Measurements from ENCODE around the gene POU3F2. TPM values are rescaled to one million over a fixed set of nuclear protein-coding genes. Genes with fewer than 3 reads are reported as not detected.

POU3F2 gene
- polyA plus RNA-seq, 3 donors, result not detected

DNA sequence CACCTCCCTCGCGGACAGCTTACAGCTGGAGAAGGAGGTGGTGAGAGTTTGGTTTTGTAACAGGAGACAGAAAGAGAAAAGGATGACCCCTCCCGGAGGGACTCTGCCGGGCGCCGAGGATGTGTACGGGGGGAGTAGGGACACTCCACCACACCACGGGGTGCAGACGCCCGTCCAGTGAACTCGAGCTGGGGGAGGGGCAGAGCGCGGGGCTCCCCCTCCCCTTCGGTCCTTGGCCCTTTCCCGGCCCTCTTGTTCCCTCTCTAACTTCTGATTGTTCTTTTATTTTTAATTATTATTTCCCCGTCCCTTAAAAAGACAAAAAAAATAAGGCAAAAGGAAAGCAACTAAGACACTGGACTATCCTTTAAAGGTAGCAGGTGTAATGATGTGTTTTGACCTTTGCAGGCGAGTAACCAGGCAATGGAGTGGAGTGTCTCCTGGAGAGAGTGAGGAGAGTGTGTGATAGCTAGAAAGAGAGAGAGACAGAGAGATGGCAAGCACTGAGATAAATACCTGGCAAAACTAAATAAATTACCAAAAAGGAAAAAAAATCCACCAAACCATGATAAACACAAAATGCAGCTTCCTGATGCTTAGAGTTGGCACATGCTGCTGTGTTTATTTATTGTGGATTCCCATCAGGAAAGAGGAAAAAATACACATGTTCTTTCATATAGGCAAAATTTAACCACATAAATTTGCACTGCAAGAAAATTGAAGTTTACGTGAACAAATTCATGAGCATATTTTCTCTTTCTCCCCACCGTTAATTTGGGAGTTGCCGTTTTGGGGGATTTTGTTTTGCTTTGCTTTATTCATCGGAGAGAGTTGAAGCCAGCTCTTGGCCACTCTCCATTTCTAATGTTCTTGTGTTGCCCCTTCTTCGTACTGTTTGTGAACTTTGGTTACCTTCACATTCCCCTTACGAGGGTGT is 1.9 kb downstream of the POU3F2 start:
- H3K4me3 Mint-ChIP-seq, result peak overlapping the region; percentile 9 to 88
- no peak overlapping the region for H3K27ac ChIP-seq (ENCODE audit: low read depth in 1 of 2, low read length in 2 of 2)
- intact Hi-C loops (cut with micrococcal nuclease), result loop anchor here in 1 of 2 donors (5.0 kb wide), 1 partner anchor 1334 kb away; no protein-coding TSS in a partner anchor
- peaks cover 39% of the 10 kb centered on the region for H3K4me1 Mint-ChIP-seq
- H3K9ac ChIP-seq (ENCODE audit: insufficient read depth, low read length, poor library complexity, severe bottlenecking), result no peak overlapping the region
- no peaks in the 10 kb centered on the region for H3K79me2 ChIP-seq (ENCODE audit: insufficient read depth, low read length)
- H3K9me3 ChIP-seq (replicated peaks in 1 of 2; ENCODE audit: control insufficient read depth in 1 of 2, insufficient read depth in 1 of 2, low read length in 2 of 2), result peaks cover 4 to 40% of the 10 kb centered on the region in 2 donors
- WGBS (ENCODE audit: insufficient coverage), result no CpG with 5 or more reads among the region's 23 CpGs
- DNase-seq, result no peak
- H3K9me3 Mint-ChIP-seq, result peaks cover 0 to 28% (median 19%) of the 10 kb centered on the region in 7 donors
- peaks cover 90 to 97% (median 93%) of the 10 kb centered on the region in 3 donors for H3K27me3 Mint-ChIP-seq (ENCODE audit: low read depth in 3 of 3)
- no peak overlapping the region for H2AFZ ChIP-seq (ENCODE audit: insufficient read depth, low read depth, low read length, poor library complexity, severe bottlenecking)
- no peaks in the 10 kb centered on the region for H4K20me1 ChIP-seq (ENCODE audit: insufficient read depth, low read length)
- TF ChIP-seq, protein P1, sequence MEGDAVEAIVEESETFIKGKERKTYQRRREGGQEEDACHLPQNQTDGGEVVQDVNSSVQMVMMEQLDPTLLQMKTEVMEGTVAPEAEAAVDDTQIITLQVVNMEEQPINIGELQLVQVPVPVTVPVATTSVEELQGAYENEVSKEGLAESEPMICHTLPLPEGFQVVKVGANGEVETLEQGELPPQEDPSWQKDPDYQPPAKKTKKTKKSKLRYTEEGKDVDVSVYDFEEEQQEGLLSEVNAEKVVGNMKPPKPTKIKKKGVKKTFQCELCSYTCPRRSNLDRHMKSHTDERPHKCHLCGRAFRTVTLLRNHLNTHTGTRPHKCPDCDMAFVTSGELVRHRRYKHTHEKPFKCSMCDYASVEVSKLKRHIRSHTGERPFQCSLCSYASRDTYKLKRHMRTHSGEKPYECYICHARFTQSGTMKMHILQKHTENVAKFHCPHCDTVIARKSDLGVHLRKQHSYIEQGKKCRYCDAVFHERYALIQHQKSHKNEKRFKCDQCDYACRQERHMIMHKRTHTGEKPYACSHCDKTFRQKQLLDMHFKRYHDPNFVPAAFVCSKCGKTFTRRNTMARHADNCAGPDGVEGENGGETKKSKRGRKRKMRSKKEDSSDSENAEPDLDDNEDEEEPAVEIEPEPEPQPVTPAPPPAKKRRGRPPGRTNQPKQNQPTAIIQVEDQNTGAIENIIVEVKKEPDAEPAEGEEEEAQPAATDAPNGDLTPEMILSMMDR (IDR thresholded peaks at IDR 0.05), result no peak
- H3K27me3 ChIP-seq (ENCODE audit: control insufficient read depth in 2 of 2, insufficient read depth in 2 of 2, low read length in 2 of 2), result peaks cover 85 to 98% of the 10 kb centered on the region in 2 donors
- peaks cover 28 to 38% of the 10 kb centered on the region in 2 donors for H3K4me1 ChIP-seq (ENCODE audit: control insufficient read depth in 1 of 2, insufficient read depth in 2 of 2, low read length in 2 of 2)
- no peak overlapping the region for H3K27ac Mint-ChIP-seq
- H3K36me3 ChIP-seq (replicated peaks in 1 of 2; ENCODE audit: control insufficient read depth in 1 of 2, insufficient read depth in 2 of 2, low read length in 2 of 2), result no peaks in the 10 kb centered on the region
- H3K4me3 ChIP-seq (replicated peaks in 1 of 3; ENCODE audit: low read depth in 2 of 3, low read length in 3 of 3), result no peak overlapping the region
- H3K36me3 Mint-ChIP-seq, result peaks cover 6 to 17% of the 10 kb centered on the region in 2 donors
- H3K4me2 ChIP-seq (replicated peaks; ENCODE audit: extremely low read depth, low read length, poor library complexity, severe bottlenecking), result no peak overlapping the region

DNA sequence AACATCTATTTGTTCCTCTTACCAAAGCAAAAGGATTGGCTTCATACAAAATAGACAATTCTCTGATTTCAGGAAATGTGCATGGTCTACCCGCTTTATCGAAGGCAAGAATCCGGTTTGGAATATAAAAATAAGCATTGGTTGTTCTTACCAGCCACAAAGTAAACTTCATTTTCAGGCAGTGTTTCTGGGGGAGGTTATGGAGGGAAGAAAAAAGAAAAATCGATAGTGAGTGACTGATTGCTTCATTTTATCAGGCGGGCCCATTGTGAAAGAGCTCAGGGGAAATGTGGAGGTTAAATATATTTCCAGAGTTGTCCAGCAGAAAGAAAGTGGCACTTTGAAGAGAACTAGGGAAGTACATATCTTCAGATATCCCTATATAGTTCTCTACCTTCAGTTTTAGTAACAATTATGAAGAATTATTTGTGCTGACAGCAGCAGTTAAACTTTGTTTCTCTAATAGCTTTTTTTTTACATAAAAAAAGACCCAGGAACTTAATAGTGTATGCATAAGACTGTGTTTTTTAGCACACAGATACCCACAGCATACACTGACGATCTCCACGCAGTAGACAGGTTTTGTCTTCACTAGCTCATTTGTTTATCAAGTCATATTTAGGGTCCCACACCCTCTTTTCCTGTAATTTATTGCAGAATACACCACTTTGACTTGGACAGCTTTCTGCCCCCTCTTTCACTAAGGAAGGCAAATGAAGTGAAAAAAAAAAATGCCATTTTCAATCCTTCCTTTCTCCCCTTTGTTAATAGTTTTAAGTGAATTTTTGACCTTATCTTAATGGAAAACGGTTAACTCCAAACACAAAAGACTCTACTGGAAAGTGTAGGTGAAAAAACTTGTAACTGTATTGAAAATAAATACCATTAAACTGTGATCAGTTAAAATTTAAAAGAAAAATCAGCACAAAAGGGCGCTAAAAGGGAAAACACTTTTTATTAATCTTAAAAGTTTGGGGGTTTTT is 2.9 kb downstream of the POU3F2 start:
- Histone ChIP-seq H3K9ac (ENCODE audit: insufficient read depth, low read length, poor library complexity, severe bottlenecking) (no peak overlapping the region), H2AFZ (ENCODE audit: insufficient read depth, low read depth, low read length, poor library complexity, severe bottlenecking) (no peak overlapping the region), H3K4me1 (ENCODE audit: control insufficient read depth in 1 of 2, insufficient read depth in 2 of 2, low read length in 2 of 2) (peaks cover 27 to 37% of the 10 kb centered on the region in 2 donors), H3K9me3 (replicated peaks in 1 of 2; ENCODE audit: control insufficient read depth in 1 of 2, insufficient read depth in 1 of 2, low read length in 2 of 2) (peaks cover 4 to 40% of the 10 kb centered on the region in 2 donors), H3K36me3 (replicated peaks in 1 of 2; ENCODE audit: control insufficient read depth in 1 of 2, insufficient read depth in 2 of 2, low read length in 2 of 2) (no peaks in the 10 kb centered on the region), H4K20me1 (ENCODE audit: insufficient read depth, low read length) (no peaks in the 10 kb centered on the region), H3K27ac (ENCODE audit: low read depth in 1 of 2, low read length in 2 of 2) (no peak overlapping the region), H3K4me3 (replicated peaks in 1 of 3; ENCODE audit: low read depth in 2 of 3, low read length in 3 of 3) (no peak overlapping the region), H3K4me2 (replicated peaks; ENCODE audit: extremely low read depth, low read length, poor library complexity, severe bottlenecking) (no peak overlapping the region), H3K27me3 (ENCODE audit: control insufficient read depth in 2 of 2, insufficient read depth in 2 of 2, low read length in 2 of 2) (peaks cover 86 to 98% of the 10 kb centered on the region in 2 donors), H3K79me2 (ENCODE audit: insufficient read depth, low read length) (no peaks in the 10 kb centered on the region)
- Mint-ChIP-seq H3K9me3 (peaks cover 0 to 28% (median 18%) of the 10 kb centered on the region in 7 donors), H3K27me3 (ENCODE audit: low read depth in 3 of 3) (peaks cover 91 to 97% (median 93%) of the 10 kb centered on the region in 3 donors), H3K36me3 (peaks cover 6 to 20% of the 10 kb centered on the region in 2 donors), H3K27ac (no peak overlapping the region), H3K4me1 (peaks cover 34% of the 10 kb centered on the region), H3K4me3 (peak overlapping the region in 1 of 2 donors; percentile 78)
- TF ChIP-seq, protein P1 (IDR thresholded peaks at IDR 0.05), result no peak
- intact Hi-C loops (cut with micrococcal nuclease), result loop anchor here in 1 of 2 donors (5.0 kb wide), 1 partner anchor 1335 kb away; no protein-coding TSS in a partner anchor
- no CpG with 5 or more reads among the region's 9 CpGs for WGBS (ENCODE audit: insufficient coverage)
- DNase-seq, result no peak

Measured in CD14-positive monocyte (primary cell).